ENCODE results near the gene CNTLN. TPM values are rescaled to one million over a fixed set of nuclear protein-coding genes. Genes with fewer than 3 reads are reported as not detected.

Gene CNTLN
- total and polyA plus RNA-seq, 2 of the 8 experiments (the other 6 are each of a cell fraction or from before 2014, with no cell fraction given): 4.8 to 10.8 TPM

GRCh38 chr9:17134396-17135294 is at the start of gene CNTLN (continued):
- TF ChIP-seq ATF2 (IDR thresholded peaks at IDR 0.05; ENCODE audit: low read length): no peak; the same call in 1 of the 2 replicates
